Measurements from ENCODE around the gene ZNF845.
"Not testable (repeated sequence)": the region's sequence is repeated elsewhere in the genome, so short reads cannot be mapped to it uniquely, and the experiment has no call there.

ZNF845 gene

DNA sequence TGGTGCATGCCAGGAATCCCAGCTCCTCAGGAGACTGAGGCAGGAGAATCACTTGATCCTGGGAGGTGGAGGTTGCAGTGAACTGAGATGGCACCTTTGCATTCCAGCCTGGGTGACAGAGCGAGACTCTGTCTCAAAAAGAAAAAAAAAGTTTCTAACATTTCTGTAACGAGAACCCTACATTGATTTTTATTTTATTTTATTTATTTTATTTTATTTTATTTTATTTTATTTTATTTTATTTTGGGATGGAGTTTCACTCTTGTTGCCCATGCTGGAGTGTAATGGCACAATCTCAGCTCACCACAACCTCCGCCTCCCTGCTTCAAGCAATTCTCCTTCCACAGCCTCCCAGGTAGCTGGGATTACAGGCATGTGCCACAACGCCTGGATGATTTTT is 10.9 kb downstream of the ZNF845 start:
- H3K9me3 ChIP-seq (ENCODE audit: low read length); H3K4me3 ChIP-seq (ENCODE audit: low read depth in 1 of 2, low read length in 2 of 2); H3K27ac ChIP-seq (ENCODE audit: low read depth, low read length); H3K27me3 ChIP-seq (ENCODE audit: control insufficient read depth in 1 of 2, insufficient read depth in 2 of 2, low read length in 2 of 2); H3K9ac ChIP-seq (ENCODE audit: low read length); H3K4me1 ChIP-seq (ENCODE audit: insufficient read depth, low read length): not testable (repeated sequence)
- H3K36me3 ChIP-seq (ENCODE audit: insufficient read depth, low read length) = peaks cover 52% of the 10 kb centered on the region

DNA sequence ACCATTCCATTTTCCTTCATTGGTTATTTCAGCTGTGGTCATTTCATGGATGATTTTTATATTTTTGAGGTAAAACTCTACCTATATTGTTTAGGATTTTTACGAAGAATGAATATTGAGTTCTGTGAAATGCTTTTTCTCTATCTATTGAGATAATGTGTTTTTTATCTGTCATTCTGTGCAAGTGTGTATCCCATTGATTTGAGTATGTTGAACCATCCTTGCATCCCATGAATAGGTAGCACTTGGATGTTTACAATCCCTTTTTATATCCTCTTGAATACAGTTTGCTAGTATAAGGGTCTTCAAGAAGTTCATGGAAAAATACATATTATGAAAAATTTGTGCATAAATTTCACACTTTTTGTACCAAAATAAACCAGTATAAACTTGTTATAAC is 22.2 kb downstream of the ZNF845 start:
- Histone ChIP-seq H3K36me3 (ENCODE audit: insufficient read depth, low read length) (peaks cover 19% of the 10 kb centered on the region), H3K9me3 (ENCODE audit: low read length) (peaks cover 23% of the 10 kb centered on the region)

DNA sequence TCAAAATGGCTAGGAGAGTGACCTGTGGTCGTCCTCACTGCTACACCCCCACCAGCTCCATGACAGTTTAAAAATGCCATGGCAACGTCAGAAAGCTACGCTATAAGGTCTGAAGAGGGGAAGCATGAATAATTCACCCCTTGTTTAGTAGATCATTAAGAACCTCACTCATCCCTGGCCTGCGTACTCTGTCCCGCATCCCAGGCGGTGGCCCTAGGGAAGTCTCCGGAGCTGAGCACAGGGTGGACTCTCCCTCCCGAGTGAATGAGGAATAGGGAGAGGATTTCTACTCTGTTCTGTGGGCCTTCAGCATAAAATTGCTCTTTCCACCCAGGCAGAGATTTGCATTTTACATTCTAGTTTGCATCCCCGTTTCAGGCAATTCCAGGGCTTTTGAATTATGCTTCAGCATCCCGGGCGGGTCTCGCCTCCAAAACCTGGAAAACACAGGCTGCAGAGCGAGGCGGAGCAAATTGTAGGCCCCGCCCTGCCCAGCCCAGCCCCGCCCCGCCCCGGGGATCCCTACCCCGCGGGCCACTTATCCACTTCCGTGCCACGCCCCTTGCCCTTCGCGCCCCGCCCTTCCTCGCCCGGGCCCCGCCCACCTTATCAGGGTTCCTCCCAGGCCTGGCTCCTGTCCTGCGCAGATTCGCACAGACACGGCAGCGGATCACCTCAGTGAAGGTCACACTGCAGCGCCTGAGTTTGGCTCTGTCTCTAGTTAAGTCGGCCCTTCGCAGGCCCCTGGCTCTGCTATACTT is 24.5 kb downstream of the ZNF845 start:
- no peaks in the 10 kb centered on the region for H3K27me3 ChIP-seq (ENCODE audit: control insufficient read depth in 1 of 2, insufficient read depth in 2 of 2, low read length in 2 of 2)
- H3K4me1 ChIP-seq (ENCODE audit: insufficient read depth, low read length) = no peaks in the 10 kb centered on the region
- no peaks in the 10 kb centered on the region for H3K36me3 ChIP-seq (ENCODE audit: insufficient read depth, low read length)
- no peak overlapping the region for H3K27ac ChIP-seq (ENCODE audit: low read depth, low read length)
- H3K9me3 ChIP-seq (ENCODE audit: low read length) = peaks cover 18% of the 10 kb centered on the region
- no peak overlapping the region for H3K4me3 ChIP-seq (ENCODE audit: low read depth in 1 of 2, low read length in 2 of 2)
- H3K9ac ChIP-seq (ENCODE audit: low read length) = no peak overlapping the region

More for the DNA sequence above, 22.2 kb downstream of the ZNF845 start:
- Histone ChIP-seq H3K4me3 (ENCODE audit: low read depth in 1 of 2, low read length in 2 of 2) (no peak overlapping the region), H3K9ac (ENCODE audit: low read length) (no peak overlapping the region), H3K27me3 (ENCODE audit: control insufficient read depth in 1 of 2, insufficient read depth in 2 of 2, low read length in 2 of 2) (no peaks in the 10 kb centered on the region), H3K27ac (ENCODE audit: low read depth, low read length) (no peak overlapping the region), H3K4me1 (ENCODE audit: insufficient read depth, low read length) (no peaks in the 10 kb centered on the region)

DNA sequence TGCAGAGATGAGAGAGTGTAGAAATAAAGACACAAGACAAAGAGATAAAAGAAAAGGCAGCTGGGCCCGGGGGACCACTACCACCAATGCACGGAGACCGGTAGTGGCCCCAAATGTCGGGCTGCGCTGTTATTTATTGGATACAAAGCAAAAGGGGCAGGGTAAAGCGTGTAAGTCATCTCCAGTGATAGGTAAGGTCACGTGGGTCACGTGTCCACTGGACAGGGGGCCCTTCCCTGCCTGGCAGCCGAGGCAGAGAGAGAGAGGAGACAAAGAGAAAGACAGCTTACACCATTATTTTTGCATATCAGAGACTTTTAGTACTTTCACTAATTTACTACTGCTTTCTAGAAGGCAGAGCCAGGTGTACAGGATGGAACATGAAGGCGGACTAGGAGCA is 26.5 kb downstream of the ZNF845 start:
- H3K4me1 ChIP-seq (ENCODE audit: insufficient read depth, low read length); H3K27ac ChIP-seq (ENCODE audit: low read depth, low read length); H3K9me3 ChIP-seq (ENCODE audit: low read length); H3K36me3 ChIP-seq (ENCODE audit: insufficient read depth, low read length); H3K4me3 ChIP-seq (ENCODE audit: low read depth in 1 of 2, low read length in 2 of 2); H3K27me3 ChIP-seq (ENCODE audit: control insufficient read depth in 1 of 2, insufficient read depth in 2 of 2, low read length in 2 of 2); H3K9ac ChIP-seq (ENCODE audit: low read length): not testable (repeated sequence)

DNA sequence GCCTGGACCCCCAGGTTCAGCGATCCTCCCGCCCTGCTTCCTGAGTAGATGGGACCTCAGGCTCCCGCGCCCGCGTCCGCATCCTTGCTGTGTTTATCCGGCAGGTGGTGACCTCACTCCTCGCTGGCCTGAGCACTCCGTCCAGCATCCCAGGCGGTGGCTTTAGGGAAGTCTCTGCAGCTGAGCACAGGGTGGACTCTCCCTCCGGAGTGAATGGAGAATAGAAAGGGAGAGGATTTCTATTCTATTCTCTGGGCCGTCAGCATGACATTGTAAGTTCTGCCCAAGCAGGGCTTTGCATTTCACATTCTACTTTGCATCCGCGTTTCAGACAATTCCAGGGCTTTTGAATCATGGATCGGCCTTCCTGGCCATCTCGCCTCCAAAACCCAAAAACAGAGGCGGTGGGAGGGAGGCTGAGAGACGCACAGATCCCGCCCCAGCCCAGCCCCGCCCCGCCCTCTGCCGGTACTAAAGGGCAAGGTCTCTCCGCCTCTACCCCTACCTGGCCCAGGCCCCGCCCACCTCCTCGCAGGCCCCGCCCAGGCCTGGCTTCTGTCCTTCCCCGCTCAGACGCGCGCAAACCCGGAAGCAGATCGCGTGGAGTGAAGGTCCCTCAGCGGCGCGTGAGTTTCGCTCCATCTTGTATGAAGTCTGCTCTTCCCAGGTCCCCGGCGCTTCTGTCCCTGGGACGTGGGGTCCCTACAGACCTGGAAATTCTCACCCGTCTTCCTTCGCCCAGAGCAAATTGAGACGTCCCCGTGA is 31.8 kb downstream of the ZNF845 start, which contains the start of gene ZNF525:
Gene ZNF525 (plus strand): TSS at position 572 of the 765 bp plus-strand sequence. CDS start 6,577 bp downstream, outside the sequence.
- Histone ChIP-seq H3K4me1 (ENCODE audit: insufficient read depth, low read length) (peaks cover 5% of the 10 kb centered on the region), H3K4me3 (ENCODE audit: low read depth in 1 of 2, low read length in 2 of 2) (peak within 1 kb of the TSS; percentile 67 to 85), H3K27me3 (ENCODE audit: control insufficient read depth in 1 of 2, insufficient read depth in 2 of 2, low read length in 2 of 2) (no peaks in the 10 kb centered on the region), H3K9ac (ENCODE audit: low read length) (peak within 1 kb of the TSS; percentile 24), H3K9me3 (ENCODE audit: low read length) (no peaks in the 10 kb centered on the region), H3K36me3 (ENCODE audit: insufficient read depth, low read length) (no peaks in the 10 kb centered on the region), H3K27ac (ENCODE audit: low read depth, low read length) (peak within 1 kb of the TSS; percentile 63)

DNA sequence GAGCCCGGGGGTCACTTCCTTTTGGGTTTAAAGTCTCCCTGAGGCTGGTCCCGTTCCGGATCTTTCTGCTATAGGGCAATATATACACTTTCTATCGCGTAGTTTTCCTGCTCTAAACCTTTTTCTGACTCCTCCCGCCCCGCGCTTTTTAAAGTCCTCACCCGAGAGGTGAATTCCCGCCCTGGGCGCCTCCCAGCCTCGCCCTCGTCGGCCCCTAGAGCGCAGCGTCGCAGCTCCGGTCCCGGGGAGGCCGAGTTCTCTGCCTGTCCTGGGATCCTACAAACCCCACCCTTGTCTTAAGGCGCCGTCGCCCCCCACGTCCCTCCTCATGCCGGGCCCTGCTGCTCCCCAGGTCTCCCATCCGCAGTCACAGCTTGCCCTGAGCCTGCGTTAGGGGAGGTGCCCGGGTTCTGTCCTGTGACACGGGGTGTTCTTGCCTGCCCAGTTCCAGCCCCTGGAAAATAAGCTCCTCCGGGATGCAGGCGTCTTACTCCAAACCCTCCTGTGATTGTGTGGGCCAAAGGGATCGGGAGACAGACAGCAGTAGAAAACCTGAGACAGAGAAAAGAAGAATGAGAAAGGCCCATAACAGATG is 32.4 kb downstream of the ZNF845 start:
- H3K4me3 ChIP-seq (ENCODE audit: low read depth in 1 of 2, low read length in 2 of 2) = peak overlapping the region; percentile 67 to 85
- H3K27me3 ChIP-seq (ENCODE audit: control insufficient read depth in 1 of 2, insufficient read depth in 2 of 2, low read length in 2 of 2) = no peaks in the 10 kb centered on the region
- peaks cover 5% of the 10 kb centered on the region for H3K4me1 ChIP-seq (ENCODE audit: insufficient read depth, low read length)
- peak overlapping the region; percentile 63 for H3K27ac ChIP-seq (ENCODE audit: low read depth, low read length)
- H3K9ac ChIP-seq (ENCODE audit: low read length) = peak overlapping the region; percentile 24
- no peaks in the 10 kb centered on the region for H3K9me3 ChIP-seq (ENCODE audit: low read length)
- no peaks in the 10 kb centered on the region for H3K36me3 ChIP-seq (ENCODE audit: insufficient read depth, low read length)

DNA sequence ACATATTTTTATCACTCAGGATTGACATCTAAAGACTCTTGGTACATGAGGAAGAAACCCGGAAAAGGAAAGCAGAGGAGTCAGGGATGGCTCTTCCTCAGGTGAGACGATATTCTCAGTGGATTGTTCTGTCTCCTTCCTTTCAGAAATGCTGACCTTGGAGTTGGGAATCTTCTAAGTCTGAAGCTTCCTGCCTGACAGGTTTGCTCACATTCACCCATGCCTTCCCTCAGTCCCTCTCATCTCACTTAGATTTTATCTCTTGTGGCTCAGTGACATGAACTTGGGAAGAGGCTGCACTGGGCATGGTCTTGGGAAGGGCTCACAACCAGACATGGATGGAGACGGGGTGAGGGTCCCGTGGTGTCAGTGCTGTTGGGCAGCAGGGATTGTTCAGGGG is 38.6 kb downstream of the ZNF845 start:
- H3K4me3 ChIP-seq (ENCODE audit: low read depth in 1 of 2, low read length in 2 of 2) = no peak overlapping the region
- no peaks in the 10 kb centered on the region for H3K27me3 ChIP-seq (ENCODE audit: control insufficient read depth in 1 of 2, insufficient read depth in 2 of 2, low read length in 2 of 2)
- H3K27ac ChIP-seq (ENCODE audit: low read depth, low read length) = no peak overlapping the region
- no peaks in the 10 kb centered on the region for H3K36me3 ChIP-seq (ENCODE audit: insufficient read depth, low read length)
- H3K4me1 ChIP-seq (ENCODE audit: insufficient read depth, low read length) = no peaks in the 10 kb centered on the region
- no peaks in the 10 kb centered on the region for H3K9me3 ChIP-seq (ENCODE audit: low read length)
- no peak overlapping the region for H3K9ac ChIP-seq (ENCODE audit: low read length)

DNA sequence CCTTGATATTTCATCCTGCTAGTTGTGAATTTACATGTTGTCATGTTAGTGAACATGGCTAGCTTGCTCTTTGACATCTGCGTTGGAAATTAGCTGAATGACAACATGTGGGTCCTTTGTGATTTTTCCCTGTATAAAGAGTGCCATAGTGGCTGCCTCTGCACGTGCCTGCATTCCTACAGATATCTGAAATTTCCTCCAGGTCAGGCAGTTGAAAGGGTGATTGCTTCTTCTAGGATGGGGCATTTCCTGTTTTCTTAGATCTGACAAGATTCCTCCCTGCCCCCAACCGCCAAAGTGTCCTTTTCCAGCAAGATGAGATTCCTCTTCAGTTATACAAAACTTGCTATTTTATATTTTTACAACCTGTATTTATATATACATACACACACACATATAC is 40.7 kb downstream of the ZNF845 start:
- Histone ChIP-seq H3K27ac (ENCODE audit: low read depth, low read length) (no peak overlapping the region), H3K4me3 (ENCODE audit: low read depth in 1 of 2, low read length in 2 of 2) (no peak overlapping the region), H3K4me1 (ENCODE audit: insufficient read depth, low read length) (no peaks in the 10 kb centered on the region), H3K9me3 (ENCODE audit: low read length) (no peaks in the 10 kb centered on the region), H3K36me3 (ENCODE audit: insufficient read depth, low read length) (peaks cover 3% of the 10 kb centered on the region), H3K27me3 (ENCODE audit: control insufficient read depth in 1 of 2, insufficient read depth in 2 of 2, low read length in 2 of 2) (no peaks in the 10 kb centered on the region), H3K9ac (ENCODE audit: low read length) (no peak overlapping the region)

DNA sequence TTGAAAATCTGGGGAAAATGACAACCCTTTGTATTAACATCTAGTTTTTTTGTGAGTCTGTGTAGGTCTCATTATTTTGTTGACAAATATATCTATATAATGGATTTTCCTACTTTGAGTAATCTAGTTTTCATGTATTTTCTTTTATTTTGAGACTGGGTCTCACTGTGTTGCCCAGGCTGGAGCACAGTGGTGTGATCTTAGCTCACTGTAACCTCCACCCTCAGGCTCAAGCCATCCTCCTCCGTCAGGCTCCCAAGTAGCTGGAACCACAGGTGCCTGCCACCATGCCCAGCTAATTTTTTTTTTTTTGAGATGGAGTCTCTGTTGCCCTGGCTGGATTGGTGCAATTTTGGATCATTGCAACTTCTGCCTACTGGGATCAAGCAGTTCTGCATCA is 41.2 kb downstream of the ZNF845 start:
- Histone ChIP-seq H3K4me1 (ENCODE audit: insufficient read depth, low read length) (no peaks in the 10 kb centered on the region), H3K27ac (ENCODE audit: low read depth, low read length) (no peak overlapping the region), H3K9ac (ENCODE audit: low read length) (no peak overlapping the region), H3K27me3 (ENCODE audit: control insufficient read depth in 1 of 2, insufficient read depth in 2 of 2, low read length in 2 of 2) (no peaks in the 10 kb centered on the region), H3K4me3 (ENCODE audit: low read depth in 1 of 2, low read length in 2 of 2) (no peak overlapping the region), H3K36me3 (ENCODE audit: insufficient read depth, low read length) (peaks cover 3% of the 10 kb centered on the region), H3K9me3 (ENCODE audit: low read length) (no peaks in the 10 kb centered on the region)

DNA sequence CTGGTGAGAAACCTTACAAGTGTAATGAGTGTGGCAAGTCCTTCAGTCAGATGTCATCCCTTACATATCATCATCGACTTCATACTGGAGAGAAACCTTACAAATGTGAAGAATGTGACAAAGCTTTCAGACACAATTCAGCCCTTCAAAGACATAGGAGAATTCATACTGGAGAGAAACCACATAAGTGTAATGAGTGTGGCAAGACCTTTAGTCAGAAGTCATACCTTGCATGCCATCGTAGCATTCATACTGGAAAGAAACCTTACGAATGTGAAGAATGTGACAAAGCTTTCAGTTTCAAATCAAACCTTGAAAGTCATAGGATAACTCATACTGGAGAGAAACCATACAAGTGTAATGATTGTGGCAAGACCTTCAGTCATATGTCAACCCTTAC is 47.8 kb downstream of the ZNF845 start:
- Histone ChIP-seq H3K9ac (ENCODE audit: low read length) (no peak overlapping the region), H3K4me3 (ENCODE audit: low read depth in 1 of 2, low read length in 2 of 2) (no peak overlapping the region), H3K27ac (ENCODE audit: low read depth, low read length) (no peak overlapping the region), H3K4me1 (ENCODE audit: insufficient read depth, low read length) (no peaks in the 10 kb centered on the region), H3K36me3 (ENCODE audit: insufficient read depth, low read length) (peaks cover 3% of the 10 kb centered on the region), H3K27me3 (ENCODE audit: control insufficient read depth in 1 of 2, insufficient read depth in 2 of 2, low read length in 2 of 2) (no peaks in the 10 kb centered on the region), H3K9me3 (ENCODE audit: low read length) (no peaks in the 10 kb centered on the region)

DNA sequence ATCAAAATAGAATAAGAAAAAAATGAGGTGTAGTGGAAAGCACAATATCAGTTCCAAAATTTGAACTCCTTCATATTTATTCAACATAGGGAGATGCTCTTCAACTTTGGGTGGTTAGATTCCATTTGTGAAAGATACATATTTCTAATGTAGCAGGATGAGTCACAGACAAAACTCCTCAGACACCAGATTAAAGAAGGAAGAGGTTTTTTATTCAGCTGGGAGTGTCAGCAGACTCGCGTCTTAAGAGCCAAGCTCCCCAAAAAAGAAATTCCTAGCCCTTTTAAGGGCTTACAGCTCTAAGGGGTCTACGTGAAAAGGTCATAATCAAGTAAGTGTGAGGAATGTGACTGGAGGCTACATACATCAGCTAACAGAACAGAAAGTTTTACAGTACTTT is 54.6 kb downstream of the ZNF845 start:
- no peak overlapping the region for H3K9ac ChIP-seq (ENCODE audit: low read length)
- no peaks in the 10 kb centered on the region for H3K27me3 ChIP-seq (ENCODE audit: control insufficient read depth in 1 of 2, insufficient read depth in 2 of 2, low read length in 2 of 2)
- H3K4me1 ChIP-seq (ENCODE audit: insufficient read depth, low read length) = no peaks in the 10 kb centered on the region
- H3K9me3 ChIP-seq (ENCODE audit: low read length) = no peaks in the 10 kb centered on the region
- H3K36me3 ChIP-seq (ENCODE audit: insufficient read depth, low read length) = no peaks in the 10 kb centered on the region
- no peak overlapping the region for H3K4me3 ChIP-seq (ENCODE audit: low read depth in 1 of 2, low read length in 2 of 2)
- H3K27ac ChIP-seq (ENCODE audit: low read depth, low read length) = no peak overlapping the region
